Stimulated activated CD8-positive, alpha-beta memory T cell treated with anti-CD3 and anti-CD28 coated beads, Interleukin-15, amount 100 ng/mL, for 48 hours (primary cell): ENCODE measurements around the gene OR10G3.

Source experiments
- DNase-seq, 2 donors: peaks; one replicate each; pipeline ENCODE4 v3.0.0-alpha.2; 2020; ENCODE audit warnings: low read depth in 2 of 2

OR10G3 gene

GRCh38 chr14:21535545-21536417, 44.1 kb downstream of the OR10G3 start:
- no peak for DNase-seq

DNA sequence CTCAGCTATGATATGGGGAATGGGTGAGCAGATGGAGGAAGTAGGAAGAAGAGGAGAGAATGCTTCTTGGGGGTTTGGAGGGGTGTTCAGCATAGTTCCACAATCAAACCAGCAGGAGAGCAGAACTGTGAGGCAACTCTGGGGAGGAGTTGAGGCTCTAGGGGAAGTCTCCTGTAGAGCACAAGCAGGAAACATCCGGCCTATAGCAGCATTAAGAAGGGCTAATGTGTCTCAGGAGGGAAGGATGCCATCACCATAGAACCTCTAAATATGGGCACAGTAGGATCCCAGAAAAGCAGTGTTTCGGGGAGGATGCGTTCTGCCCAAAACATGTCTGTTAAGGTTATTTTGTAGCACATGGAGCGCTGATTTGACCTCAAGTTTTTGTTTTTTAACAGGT, 45.3 kb downstream of the OR10G3 start:
- no peak for DNase-seq

GRCh38 chr14:21533294-21533693, 46.6 kb downstream of the OR10G3 start:
- no peak for DNase-seq

GRCh38 chr14:21529515-21529914, 50.4 kb downstream of the OR10G3 start:
- no peak for DNase-seq

DNA sequence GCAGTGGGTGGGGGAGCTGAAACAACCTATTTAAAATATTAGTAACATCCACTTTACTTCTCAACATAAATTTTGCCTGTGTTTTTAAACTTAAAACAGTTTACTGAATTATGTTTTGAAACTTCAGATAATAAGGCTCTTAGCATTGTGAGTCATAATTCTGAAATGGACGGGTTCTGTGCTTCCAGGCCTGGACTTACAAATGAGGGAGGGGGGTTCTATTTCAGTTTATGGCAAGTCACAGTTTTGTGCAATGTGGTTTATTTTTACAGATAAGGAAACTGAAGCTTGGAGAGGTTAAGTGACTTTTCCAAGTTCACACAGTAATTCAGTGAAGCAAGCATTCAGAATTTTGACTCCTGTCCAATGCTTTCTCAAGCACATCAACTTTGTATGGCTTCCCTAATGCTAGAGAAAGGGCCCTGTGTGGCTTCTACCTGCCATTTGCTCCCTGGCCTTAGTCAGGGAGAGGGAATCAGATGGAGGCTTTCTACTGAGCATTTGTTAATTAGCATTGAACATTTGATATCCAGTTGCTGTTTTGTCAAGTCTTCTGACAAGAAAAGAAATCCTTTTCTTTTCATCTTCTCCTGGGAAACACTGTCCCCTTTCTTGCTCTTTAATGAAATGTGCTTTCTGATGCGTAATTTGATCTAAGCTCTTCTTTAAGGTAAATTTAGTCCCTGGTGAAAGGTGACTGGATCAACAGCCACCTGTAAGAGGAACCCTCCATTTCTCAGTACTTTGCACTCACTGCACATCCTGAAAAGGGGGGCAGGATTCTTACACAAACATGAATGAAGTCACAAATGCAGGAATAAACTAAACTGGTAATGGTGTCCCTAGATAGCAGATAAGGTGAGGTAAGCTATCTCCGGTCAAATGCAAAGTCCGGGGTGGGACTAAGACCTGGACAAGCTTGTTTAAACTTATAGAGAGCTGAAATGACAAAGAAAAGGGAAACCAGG, 51.2 kb downstream of the OR10G3 start:
- DNase-seq, result no peak

DNA sequence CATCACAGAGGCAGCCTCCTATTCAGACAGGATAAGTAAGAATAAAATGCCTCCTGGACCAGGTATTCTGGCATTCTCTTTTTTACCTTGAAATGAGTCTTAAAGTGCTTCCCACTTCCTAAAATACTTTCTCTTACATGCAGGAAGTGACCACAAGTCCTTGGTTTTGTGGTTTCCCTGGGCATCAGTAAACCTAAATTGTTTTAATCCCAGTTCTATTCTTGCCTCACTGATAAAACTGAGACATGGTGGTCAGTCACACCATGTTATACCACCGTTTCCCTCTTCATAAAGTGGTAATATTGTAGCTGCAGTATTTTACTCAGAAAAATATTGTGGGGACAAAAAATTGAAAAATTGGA, 52.6 kb downstream of the OR10G3 start:
- DNase-seq, result no peak

DNA sequence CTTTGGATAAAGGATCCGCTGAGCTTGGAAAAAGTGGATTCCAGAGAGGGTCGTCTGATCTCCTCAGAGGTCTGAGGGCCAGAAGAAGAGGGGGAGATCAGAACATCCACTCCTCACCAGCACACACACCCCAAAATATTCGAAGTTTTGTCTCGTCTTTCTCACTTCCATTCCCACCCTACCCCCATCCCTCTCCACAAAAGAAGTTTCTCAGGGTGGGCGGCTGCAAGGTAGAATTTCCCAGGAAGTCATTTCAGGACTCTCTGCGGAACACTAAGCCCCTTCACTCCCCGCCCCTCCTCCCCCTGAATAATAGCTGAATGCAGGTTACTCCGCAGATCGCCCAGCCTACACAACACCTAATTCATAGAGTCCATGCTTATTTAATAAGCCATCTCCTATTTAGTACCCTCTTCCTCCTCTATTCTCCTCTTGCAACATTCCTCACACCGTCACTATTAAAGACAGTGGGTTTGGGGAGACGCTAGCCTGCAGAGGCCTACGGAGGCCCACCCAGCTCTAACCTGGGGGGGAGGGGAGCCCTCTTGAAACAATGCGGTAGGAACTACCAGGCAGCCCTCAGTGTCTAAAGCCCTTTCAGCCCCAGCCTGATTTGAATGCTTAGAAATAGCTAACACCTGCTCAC, 53.1 kb downstream of the OR10G3 start:
- no peak for DNase-seq

GRCh38 chr14:21525962-21526671, 53.8 kb downstream of the OR10G3 start, which contains the start of gene SALL2:
TSS of gene SALL2 (minus strand) at chr14:21526346. CDS start at chr14:21526127, 219 bp downstream.
- peak; percentile 47 to 57 for DNase-seq

DNA sequence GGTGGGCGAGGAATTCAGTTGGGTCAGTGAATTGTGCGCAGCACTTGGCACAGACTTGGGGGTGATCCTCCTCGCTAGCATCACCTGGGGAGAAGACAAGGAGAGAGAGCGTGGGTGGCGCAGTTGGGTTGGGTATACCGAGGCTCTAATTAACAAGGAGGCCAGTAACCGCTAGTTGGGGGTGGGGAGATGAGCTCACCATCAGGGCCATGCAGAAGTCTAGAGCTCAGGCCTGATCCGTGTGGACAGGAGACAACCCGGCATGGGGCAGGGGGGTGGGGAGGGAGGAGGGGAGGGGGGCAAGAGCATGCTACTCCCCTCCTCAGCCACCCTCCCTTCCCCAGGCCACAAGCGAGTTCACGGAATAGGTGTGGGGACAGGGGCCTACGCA, 54.3 kb downstream of the OR10G3 start:
- DNase-seq, result no peak

- DNase-seq, result no peak
Observed at GRCh38 chr14:21524575-21525490, 55.0 kb downstream of the OR10G3 start.

GRCh38 chr14:21523203-21523602, 56.7 kb downstream of the OR10G3 start:
- no peak for DNase-seq

GRCh38 chr14:21521501-21521900, 58.4 kb downstream of the OR10G3 start:
- no peak for DNase-seq

DNA sequence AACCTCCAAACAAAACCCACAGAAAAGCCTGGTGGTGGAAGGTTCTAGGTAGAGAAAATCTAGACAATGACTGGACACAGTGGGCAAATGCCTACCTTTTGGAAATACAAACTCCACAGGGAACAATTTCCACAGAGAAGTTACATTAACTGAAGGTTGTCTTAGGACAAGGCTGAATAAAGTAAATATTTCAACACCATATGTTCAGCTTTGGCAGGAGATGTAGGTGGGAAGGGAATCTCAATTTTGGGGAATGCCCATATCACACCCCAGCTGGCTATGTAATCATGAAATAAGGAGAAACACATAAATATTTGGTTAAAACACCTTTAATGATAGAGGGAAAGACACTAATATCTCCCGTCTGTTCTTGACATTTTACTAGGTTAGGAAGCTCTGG, 59.1 kb downstream of the OR10G3 start:
- DNase-seq, result no peak

- DNase-seq, result no peak
Observed at GRCh38 chr14:21518725-21519124, 61.2 kb downstream of the OR10G3 start.
